Measurements from ENCODE around the gene SEZ6L. TPM values are rescaled to one million over a fixed set of nuclear protein-coding genes. Genes with fewer than 3 reads are reported as not detected.

Gene SEZ6L
- total RNA-seq, 4 donors from 2014 or later: under 0.01 to 0.63 (median 0.22) TPM

DNA sequence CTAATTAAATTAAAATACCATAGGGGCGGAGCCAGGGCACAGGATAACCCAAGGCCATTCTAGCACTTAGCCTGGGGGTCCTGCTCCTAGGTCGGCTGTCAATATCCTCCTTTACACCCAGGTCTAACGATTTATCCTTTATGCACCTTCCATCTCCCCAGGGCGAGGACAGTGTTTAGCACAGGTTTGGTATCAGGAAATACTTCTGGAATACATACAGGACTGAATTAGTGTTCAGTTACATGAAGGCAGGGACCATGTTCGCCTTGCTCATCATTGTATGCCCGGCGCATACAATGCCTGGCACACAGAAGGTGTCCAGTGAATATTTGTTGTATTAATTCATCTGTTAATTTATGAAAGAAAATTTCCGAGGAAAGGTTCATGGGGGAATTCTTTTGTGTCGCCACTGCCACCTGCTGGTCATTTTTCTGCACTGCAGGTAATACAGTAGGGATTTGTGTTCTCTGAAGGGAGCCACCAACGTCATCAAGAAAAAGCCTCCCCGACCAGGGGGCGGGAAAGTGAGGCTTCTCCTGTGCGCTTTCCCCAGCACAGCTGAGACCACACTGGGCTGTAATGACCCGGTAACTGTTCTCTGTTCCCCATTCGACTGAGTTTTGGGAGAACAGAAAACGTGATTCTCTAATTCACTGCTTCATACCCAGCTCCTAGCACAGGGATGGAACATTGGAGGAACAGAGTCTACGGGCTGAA lies 191.1 kb downstream of the SEZ6L start:
- H3K27ac ChIP-seq: no peak overlapping the region
- no peak overlapping the region for H3K4me3 ChIP-seq
- peak; percentile 61 to 82 for DNase-seq (ENCODE audit: low spot score in 2 of 2)
- H3K9me3 ChIP-seq: no peaks in the 10 kb centered on the region
- no peaks in the 10 kb centered on the region for H3K36me3 ChIP-seq
- 8 to 10% methylated on average over 17 of the region's 17 CpGs for WGBS, 2 donors
- TF ChIP-seq EP300 (IDR thresholded peaks at IDR 0.05): no peak
- TF ChIP-seq, protein P1, sequence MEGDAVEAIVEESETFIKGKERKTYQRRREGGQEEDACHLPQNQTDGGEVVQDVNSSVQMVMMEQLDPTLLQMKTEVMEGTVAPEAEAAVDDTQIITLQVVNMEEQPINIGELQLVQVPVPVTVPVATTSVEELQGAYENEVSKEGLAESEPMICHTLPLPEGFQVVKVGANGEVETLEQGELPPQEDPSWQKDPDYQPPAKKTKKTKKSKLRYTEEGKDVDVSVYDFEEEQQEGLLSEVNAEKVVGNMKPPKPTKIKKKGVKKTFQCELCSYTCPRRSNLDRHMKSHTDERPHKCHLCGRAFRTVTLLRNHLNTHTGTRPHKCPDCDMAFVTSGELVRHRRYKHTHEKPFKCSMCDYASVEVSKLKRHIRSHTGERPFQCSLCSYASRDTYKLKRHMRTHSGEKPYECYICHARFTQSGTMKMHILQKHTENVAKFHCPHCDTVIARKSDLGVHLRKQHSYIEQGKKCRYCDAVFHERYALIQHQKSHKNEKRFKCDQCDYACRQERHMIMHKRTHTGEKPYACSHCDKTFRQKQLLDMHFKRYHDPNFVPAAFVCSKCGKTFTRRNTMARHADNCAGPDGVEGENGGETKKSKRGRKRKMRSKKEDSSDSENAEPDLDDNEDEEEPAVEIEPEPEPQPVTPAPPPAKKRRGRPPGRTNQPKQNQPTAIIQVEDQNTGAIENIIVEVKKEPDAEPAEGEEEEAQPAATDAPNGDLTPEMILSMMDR (IDR thresholded peaks at IDR 0.05): peak; percentile 54 to 95 (median 88)
- peaks cover 0 to 27% of the 10 kb centered on the region in 2 donors for H3K27me3 ChIP-seq
- peaks cover 0 to 7% (median 1%) of the 10 kb centered on the region in 4 donors for H3K4me1 ChIP-seq

DNA sequence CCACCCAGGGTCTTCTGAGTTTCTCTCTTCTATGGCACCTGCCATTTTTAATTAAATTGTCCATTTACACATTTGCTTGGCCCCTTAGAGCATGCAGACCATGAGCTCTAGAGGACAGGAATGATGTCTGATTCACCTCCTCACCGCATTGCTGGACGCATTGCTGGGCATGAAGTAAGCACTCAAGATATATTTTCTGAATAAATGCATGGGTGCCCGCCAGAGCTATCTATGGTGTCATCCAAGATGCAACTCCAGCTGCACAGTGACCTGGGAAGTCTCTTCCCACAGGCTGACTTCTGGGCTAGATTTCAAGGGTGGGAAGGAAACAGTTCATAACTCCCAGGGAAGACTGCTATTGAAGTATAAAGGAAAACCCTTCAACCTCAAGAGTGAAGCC lies 193.2 kb downstream of the SEZ6L start:
- no peak for DNase-seq (ENCODE audit: low spot score in 2 of 2)
- peaks cover 0 to 27% of the 10 kb centered on the region in 2 donors for H3K27me3 ChIP-seq
- WGBS, 2 donors: 82 to 85% methylated on average over 3 of the region's 3 CpGs

DNA sequence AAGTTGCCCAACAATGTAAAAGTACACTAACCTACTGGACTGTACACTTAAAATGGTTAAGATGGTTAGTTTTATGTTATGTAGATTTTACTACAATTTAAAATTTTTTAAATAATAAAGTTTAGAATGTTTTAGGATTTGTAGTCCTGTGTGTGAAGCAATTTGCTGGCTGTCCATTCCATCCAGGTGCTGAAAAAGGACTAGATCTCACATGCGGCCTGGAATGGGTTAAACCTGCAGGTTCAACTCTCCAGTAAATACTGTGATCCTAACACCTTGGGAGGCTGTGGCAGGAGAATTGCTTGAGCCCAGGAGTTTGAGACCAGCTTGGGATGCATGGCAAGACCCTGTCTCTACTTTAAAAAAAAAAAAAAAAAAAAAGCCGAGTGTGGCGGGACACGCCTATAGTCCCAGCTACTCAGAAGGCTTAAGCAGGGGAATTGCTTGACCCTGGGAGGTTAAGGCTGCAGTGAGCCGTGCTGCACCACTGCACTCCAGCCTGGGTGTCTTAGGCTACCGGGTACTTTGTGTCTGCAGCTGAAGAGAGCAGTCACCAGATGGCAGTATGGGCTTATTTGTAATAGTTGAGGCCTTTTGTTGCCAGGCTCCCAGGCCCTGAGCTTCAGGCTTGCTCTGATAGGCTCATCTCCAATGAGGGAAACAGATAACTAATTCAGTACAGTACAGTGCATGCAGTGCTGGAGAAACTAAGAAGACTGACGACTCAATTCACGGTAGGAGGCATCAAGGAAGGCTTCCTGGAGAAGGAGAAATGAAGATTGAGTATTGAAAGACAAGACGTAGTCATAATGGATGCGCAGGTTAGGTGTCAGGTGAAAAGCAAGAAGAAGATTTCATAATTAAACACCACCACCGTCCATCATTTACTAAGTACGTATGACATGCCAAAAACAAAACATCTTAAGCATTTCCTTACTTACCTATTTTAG lies 195.1 kb downstream of the SEZ6L start:
- 36 to 39% methylated on average over 12 of the region's 12 CpGs for WGBS, 2 donors
- Histone ChIP-seq H3K36me3 (no peaks in the 10 kb centered on the region), H3K27ac (no peak overlapping the region), H3K27me3 (peaks cover 0 to 18% of the 10 kb centered on the region in 2 donors), H3K4me3 (no peak overlapping the region), H3K9me3 (no peaks in the 10 kb centered on the region), H3K4me1 (peaks cover 0 to 7% (median 1%) of the 10 kb centered on the region in 4 donors)
- peak in 1 of 2 donors; percentile 58 for DNase-seq (ENCODE audit: low spot score in 2 of 2)
- TF ChIP-seq EP300 (IDR thresholded peaks at IDR 0.05) (no peak), POLR2A (IDR thresholded peaks at IDR 0.05) (no peak)
- TF ChIP-seq, protein P1 (IDR thresholded peaks at IDR 0.05): peak in 4 of 5 experiments; percentile 28 to 50 (median 34)

More for the DNA sequence above, 193.2 kb downstream of the SEZ6L start:
- Histone ChIP-seq H3K36me3 (no peaks in the 10 kb centered on the region), H3K9me3 (no peaks in the 10 kb centered on the region), H3K4me3 (no peak overlapping the region), H3K27ac (no peak overlapping the region), H3K4me1 (peaks cover 0 to 7% (median 1%) of the 10 kb centered on the region in 4 donors)
- TF ChIP-seq EP300 (IDR thresholded peaks at IDR 0.05) (no peak), POLR2A (IDR thresholded peaks at IDR 0.05) (no peak)
- TF ChIP-seq, protein P1 (IDR thresholded peaks at IDR 0.05): no peak

DNA sequence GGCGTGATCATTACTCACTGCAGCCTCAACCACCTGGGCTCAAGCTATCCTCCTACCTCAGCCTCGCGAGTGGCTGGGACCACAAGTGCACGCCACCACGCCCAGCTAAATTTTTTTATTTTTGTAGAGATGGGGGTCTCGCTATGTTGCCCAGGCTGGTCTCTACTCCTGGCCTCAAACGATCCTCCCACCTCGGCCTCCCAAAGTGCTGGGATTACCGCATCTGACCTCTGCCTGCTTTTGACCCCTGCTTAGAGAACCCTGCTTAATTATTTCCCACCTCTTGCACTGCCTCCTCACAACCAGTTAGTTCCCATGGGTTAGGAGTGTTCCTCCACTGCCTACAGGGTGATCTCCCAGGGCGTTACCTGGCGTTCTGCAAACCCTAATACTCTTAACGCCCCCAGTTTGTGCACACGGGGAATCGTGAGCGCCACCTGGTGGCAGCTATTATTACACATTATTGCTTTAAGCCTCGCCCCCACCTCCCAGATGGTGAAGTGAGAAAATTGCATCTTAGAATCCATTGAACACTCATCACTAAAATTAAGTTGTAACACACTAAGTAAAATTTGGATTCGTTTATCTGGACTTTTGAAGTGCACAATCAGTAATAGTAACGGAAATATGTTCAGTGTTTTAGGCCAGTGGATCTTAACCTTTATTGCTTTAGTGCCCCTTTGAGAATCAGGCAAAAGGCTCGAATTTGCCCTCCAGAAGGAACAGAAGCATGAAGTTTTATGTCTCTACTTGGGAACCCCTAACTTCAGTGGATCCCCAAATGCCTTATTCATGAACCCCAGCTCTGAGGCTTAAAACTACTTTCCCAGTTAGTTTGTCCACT lies 198.4 kb downstream of the SEZ6L start:
- no peak for TF ChIP-seq POLR2A (IDR thresholded peaks at IDR 0.05)
- TF ChIP-seq, protein P1 (IDR thresholded peaks at IDR 0.05): peak; percentile 38 to 71 (median 47)
- no peak for TF ChIP-seq EP300 (IDR thresholded peaks at IDR 0.05)
- Histone ChIP-seq H3K4me1 (no peaks in the 10 kb centered on the region), H3K9me3 (no peaks in the 10 kb centered on the region), H3K27me3 (peaks cover 0 to 1% of the 10 kb centered on the region in 2 donors), H3K4me3 (no peak overlapping the region), H3K27ac (no peak overlapping the region), H3K36me3 (no peaks in the 10 kb centered on the region)
- no peak for DNase-seq (ENCODE audit: low spot score in 2 of 2)
- 44 to 45% methylated on average over 19 of the region's 19 CpGs for WGBS, 2 donors
